ENCODE measurements around the gene SIM1. TPM values are rescaled to one million over a fixed set of nuclear protein-coding genes. Genes with fewer than 3 reads are reported as not detected.

The SIM1 gene
- total RNA-seq, 8 experiments from 2014 or later = 1.5 to 8.3 (median 3.8) TPM

DNA sequence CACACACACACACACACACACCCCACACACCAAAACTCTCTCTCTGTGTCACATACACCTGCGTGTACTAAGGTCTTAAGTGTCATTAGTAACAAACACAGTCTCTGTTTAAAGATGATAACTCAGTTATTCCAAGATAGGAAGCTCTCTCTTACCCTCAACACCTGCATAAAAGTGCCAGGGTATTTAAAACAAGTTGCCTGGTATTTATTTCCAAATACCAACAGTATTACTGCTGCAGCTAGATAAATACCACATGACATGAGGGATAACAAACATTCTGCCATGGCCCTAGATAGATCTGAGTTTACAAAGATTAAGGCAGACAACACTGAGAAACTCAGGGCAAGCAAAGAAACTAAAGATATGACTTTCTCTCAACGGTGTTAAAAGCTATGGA lies 118.5 kb downstream of the SIM1 start:
- H3K27ac ChIP-seq = no peak overlapping the region
- no peak overlapping the region for H3K4me3 ChIP-seq
- 60 to 100% (median 95%) methylated on average over 1 to 2 of the region's 2 CpGs; no CpG with 5 or more reads in 1 of the 10 experiments for WGBS, 10 experiments
- in situ Hi-C loops (cut with MboI; ENCODE audit: low pct_unique_long_range_greater_than_20kb in 2 of 9, low sequenced_read_pairs in 9 of 9, unreplicated experiment in 9 of 9) = no loop called here
- ATAC-seq (replicated peaks in 6 of 8) = peak in 1 of 8 experiments; percentile 54
- H3K4me1 ChIP-seq (replicated peaks in 1 of 2) = peaks cover 31 to 34% of the 10 kb centered on the region in 2 donors

GRCh38 chr6:100344761-100345160 lies 120.0 kb downstream of the SIM1 start:
- WGBS, 10 experiments = 57 to 85% (median 77%) methylated on average over 1 to 4 of the region's 4 CpGs; no CpG with 5 or more reads in 4 of the 10 experiments
- ATAC-seq (replicated peaks in 6 of 8) = no peak
- Histone ChIP-seq H3K4me1 (replicated peaks in 1 of 2) (peaks cover 24 to 32% of the 10 kb centered on the region in 2 donors), H3K4me3 (no peak overlapping the region), H3K27ac (peak overlapping the region in 1 of 2 donors; percentile 38)
- in situ Hi-C loops (cut with MboI; ENCODE audit: low pct_unique_long_range_greater_than_20kb in 2 of 9, low sequenced_read_pairs in 9 of 9, unreplicated experiment in 9 of 9) = no loop called here

GRCh38 chr6:100344321-100344720 lies 120.4 kb downstream of the SIM1 start:
- ATAC-seq (replicated peaks in 6 of 8) = no peak
- WGBS, 10 experiments = 89 to 100% (median 100%) methylated on average over 2 of the region's 2 CpGs; no CpG with 5 or more reads in 6 of the 10 experiments
- Histone ChIP-seq H3K4me3 (no peak overlapping the region), H3K27ac (no peak overlapping the region), H3K4me1 (replicated peaks in 1 of 2) (peaks cover 19 to 27% of the 10 kb centered on the region in 2 donors)
- in situ Hi-C loops (cut with MboI; ENCODE audit: low pct_unique_long_range_greater_than_20kb in 2 of 9, low sequenced_read_pairs in 9 of 9, unreplicated experiment in 9 of 9) = no loop called here

DNA sequence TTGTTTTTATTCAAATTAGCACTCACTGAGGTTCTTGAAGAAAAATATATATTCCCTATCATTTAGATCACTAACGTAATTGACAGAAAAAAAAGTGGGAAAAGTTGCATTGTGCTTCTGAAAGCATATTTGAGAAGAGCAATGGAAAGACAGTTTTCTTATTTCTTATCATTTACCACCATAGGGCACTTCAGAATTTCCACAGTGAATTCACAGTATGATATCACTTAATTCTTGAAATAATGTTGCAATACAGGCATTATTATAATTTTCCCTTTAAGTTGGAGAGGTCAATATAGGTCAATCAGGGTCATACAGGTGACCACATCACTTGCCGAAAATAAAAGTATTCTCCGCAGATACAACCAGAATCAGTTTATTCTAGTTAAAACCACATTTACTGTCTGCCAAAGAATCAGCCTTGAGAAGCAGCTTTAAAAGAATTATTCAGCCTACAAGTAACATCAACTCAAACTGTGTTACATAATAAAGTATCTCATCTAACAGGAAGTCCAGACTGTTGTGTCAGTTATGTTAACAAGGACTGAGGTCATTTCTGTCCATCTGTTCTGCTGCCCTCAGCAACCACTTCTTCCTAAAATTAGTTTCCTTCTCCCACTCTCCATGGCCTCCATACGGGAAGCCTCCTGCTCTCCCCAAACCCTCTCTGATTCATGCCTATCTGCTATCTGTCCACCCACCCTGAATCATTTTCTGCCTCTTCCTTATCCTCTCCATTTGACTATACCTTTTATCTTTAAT lies 121.2 kb downstream of the SIM1 start:
- Histone ChIP-seq H3K4me1 (replicated peaks in 1 of 2) (peaks cover 11 to 20% of the 10 kb centered on the region in 2 donors), H3K4me3 (no peak overlapping the region), H3K27ac (no peak overlapping the region)
- ATAC-seq (replicated peaks in 6 of 8) = peak in 2 of 8 experiments; percentile 82 to 84
- 40 to 89% (median 68%) methylated on average over 2 to 4 of the region's 4 CpGs for WGBS, 10 experiments
- in situ Hi-C loops (cut with MboI; ENCODE audit: low pct_unique_long_range_greater_than_20kb in 2 of 9, low sequenced_read_pairs in 9 of 9, unreplicated experiment in 9 of 9) = no loop called here

DNA sequence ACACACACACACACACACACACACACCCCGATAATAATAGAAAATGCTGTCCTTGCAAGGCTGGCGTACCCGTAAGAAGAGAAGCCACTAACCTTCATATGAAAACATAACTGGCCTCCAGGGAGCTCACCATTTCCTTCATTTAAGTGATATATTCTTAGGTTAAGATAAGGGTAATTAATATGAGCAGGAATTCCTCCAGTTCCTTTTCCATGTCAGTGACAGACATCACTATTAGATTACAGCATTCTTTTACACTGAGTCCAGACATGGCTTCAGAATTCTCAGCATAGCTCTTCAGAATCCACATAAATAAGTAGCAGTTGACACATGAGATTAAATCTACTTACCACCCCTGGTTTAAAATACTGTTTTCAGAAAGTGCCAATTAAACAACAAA lies 121.9 kb downstream of the SIM1 start:
- H3K27ac ChIP-seq = no peak overlapping the region
- no peak overlapping the region for H3K4me3 ChIP-seq
- H3K4me1 ChIP-seq (replicated peaks in 1 of 2) = peaks cover 7 to 17% of the 10 kb centered on the region in 2 donors
- in situ Hi-C loops (cut with MboI; ENCODE audit: low pct_unique_long_range_greater_than_20kb in 2 of 9, low sequenced_read_pairs in 9 of 9, unreplicated experiment in 9 of 9) = no loop called here
- WGBS, 10 experiments = 60 to 100% (median 91%) methylated on average over 1 to 2 of the region's 3 CpGs; no CpG with 5 or more reads in 4 of the 10 experiments
- ATAC-seq (replicated peaks in 6 of 8) = no peak

DNA sequence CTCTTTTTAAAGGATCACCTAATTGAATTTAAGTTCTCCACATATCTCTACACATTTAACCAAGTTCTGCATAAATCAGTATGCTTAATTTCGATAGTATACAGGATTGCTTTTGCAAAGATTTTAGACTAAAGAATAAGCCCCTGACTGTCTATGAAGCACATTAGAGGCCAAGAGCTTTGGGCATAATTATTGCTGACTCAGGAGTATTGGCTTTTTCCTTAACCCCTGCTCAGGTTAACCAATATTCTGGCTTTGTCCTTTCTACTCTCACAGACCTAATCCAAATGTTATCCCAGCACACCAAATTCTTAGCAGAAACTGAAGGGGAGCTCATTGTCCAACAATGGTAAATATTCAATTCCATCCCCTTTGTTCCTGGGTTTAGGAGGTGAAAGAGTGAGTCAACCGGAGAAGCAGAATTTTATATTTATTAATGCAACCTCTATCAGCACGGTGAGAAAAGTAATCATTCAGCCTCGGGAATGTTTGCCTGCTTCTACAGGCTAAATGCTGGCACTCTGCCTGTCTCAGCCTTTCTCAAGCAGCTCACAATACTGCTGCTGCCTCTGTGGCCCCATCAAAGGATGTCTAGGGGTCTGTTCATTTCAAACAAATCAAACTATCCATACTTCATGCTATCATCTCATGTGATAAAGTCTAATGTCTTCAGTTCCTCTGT lies 125.0 kb downstream of the SIM1 start:
- in situ Hi-C loops (cut with MboI; ENCODE audit: low pct_unique_long_range_greater_than_20kb in 2 of 9, low sequenced_read_pairs in 9 of 9, unreplicated experiment in 9 of 9) = no loop called here
- peak in 2 of 8 experiments; percentile 16 to 85 for ATAC-seq (replicated peaks in 6 of 8)
- WGBS, 10 experiments = 44 to 96% (median 83%) methylated on average over 1 to 4 of the region's 4 CpGs; no CpG with 5 or more reads in 2 of the 10 experiments

GRCh38 chr6:100338090-100338489 lies 126.6 kb downstream of the SIM1 start:
- Histone ChIP-seq H3K4me3 (no peak overlapping the region), H3K4me1 (replicated peaks in 1 of 2) (peaks cover 0 to 12% of the 10 kb centered on the region in 2 donors), H3K27ac (no peak overlapping the region)
- 71 to 100% (median 93%) methylated on average over 1 to 2 of the region's 2 CpGs; no CpG with 5 or more reads in 2 of the 10 experiments for WGBS, 10 experiments
- in situ Hi-C loops (cut with MboI; ENCODE audit: low pct_unique_long_range_greater_than_20kb in 2 of 9, low sequenced_read_pairs in 9 of 9, unreplicated experiment in 9 of 9) = no loop called here
- no peak for ATAC-seq (replicated peaks in 6 of 8)

More for the DNA sequence above, 125.0 kb downstream of the SIM1 start:
- Histone ChIP-seq H3K4me3 (no peak overlapping the region), H3K27ac (no peak overlapping the region), H3K4me1 (replicated peaks in 1 of 2) (peaks cover 0 to 19% of the 10 kb centered on the region in 2 donors)

DNA sequence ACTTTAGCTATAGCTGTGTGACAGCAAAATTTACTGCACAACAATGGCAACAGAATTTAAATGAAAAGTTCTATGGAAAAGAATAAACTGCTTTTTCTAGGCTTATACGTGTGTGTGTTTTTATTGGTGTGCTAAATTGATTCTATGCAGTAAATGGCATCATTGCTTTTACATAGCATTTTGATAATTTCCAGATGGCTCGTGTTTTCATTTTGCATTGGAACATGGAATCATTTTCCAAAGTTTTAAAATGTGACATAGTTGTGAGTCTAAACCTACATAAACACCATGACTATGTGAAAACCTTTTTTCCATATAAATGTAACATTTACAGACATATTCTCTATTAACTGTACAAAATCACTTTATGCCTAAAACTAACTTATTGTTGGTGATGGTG lies 127.8 kb downstream of the SIM1 start:
- H3K4me3 ChIP-seq = no peak overlapping the region
- in situ Hi-C loops (cut with MboI; ENCODE audit: low pct_unique_long_range_greater_than_20kb in 2 of 9, low sequenced_read_pairs in 9 of 9, unreplicated experiment in 9 of 9) = no loop called here
- no peak overlapping the region for H3K27ac ChIP-seq
- 54 to 100% (median 70%) methylated on average over 1 to 2 of the region's 2 CpGs; no CpG with 5 or more reads in 2 of the 10 experiments for WGBS, 10 experiments
- no peak for ATAC-seq (replicated peaks in 6 of 8)
- peaks cover 0 to 6% of the 10 kb centered on the region in 2 donors for H3K4me1 ChIP-seq (replicated peaks in 1 of 2)

DNA sequence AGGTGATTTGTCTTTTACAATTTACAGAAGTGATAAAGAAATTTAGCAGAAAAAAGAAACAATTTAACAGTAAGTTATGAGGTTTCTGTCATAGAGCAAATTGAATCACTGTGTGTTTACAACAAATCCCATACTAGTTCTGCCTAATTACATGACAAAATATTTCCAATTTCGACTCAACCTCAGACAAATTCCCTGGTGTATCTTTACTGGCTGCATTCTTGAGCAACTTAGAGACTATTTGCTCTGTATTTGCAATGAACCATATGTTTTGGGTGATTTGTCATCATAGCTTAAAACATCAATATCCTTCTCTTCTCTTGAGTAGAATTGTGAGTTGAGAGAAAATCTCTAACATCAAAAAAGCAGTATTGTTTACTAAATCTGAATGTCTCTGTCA lies 128.7 kb downstream of the SIM1 start:
- peaks cover 0 to 6% of the 10 kb centered on the region in 2 donors for H3K4me1 ChIP-seq (replicated peaks in 1 of 2)
- ATAC-seq (replicated peaks in 6 of 8) = no peak
- 10 to 83% (median 54%) methylated on average over 1 of the region's 1 CpG; no CpG with 5 or more reads in 4 of the 10 experiments for WGBS, 10 experiments
- in situ Hi-C loops (cut with MboI; ENCODE audit: low pct_unique_long_range_greater_than_20kb in 2 of 9, low sequenced_read_pairs in 9 of 9, unreplicated experiment in 9 of 9) = no loop called here
- H3K4me3 ChIP-seq = no peak overlapping the region
- H3K27ac ChIP-seq = no peak overlapping the region

Data from motor neuron (in vitro differentiated cells).